HT1080 (cell line): ENCODE results near the gene TMEM150B. TPM values are rescaled to one million over a fixed set of nuclear protein-coding genes. Genes with fewer than 3 reads are reported as not detected.

Source experiments
- total RNA-seq: library from RNA; depleted of rRNA; stranded (reverse); fragments of >200 nt; shearing (Covaris generic); gene quantifications from 2 replicates; pipeline ENCODE4 v1.2.3, GENCODE V29; 2014; rRNA removed

Gene TMEM150B
- total RNA-seq, 1 experiment from 2014 or later: not detected

Other genes starting within 250 kb of the TMEM150B start
- gene EPS8L1, start 249.5 kb downstream of the TMEM150B start, total RNA-seq: 7.3 and 7.8 TPM in 2 replicates
- gene PPP1R12C, start 207.7 kb downstream of the TMEM150B start, total RNA-seq: 51.1 and 57.6 TPM in 2 replicates
- 28.7 and 33.4 TPM in 2 replicates for gene TNNT1, start 176.1 kb downstream of the TMEM150B start, total RNA-seq
- gene TNNI3, start 167.6 kb downstream of the TMEM150B start, total RNA-seq: not detected in 2 replicates
- gene DNAAF3, start 158.7 kb downstream of the TMEM150B start, total RNA-seq: 2.0 and 2.2 TPM in 2 replicates
- not detected in 2 replicates for gene SYT5, start 145.1 kb downstream of the TMEM150B start, total RNA-seq
- 0.39 TPM in 1 of 2 replicates, not detected in the other for gene PTPRH, start 115.8 kb downstream of the TMEM150B start, total RNA-seq
- 1.7 and 1.8 TPM in 2 replicates for gene TMEM86B, start 96.6 kb downstream of the TMEM150B start, total RNA-seq
- 64.6 and 82.5 TPM in 2 replicates for gene PPP6R1, start 66.3 kb downstream of the TMEM150B start, total RNA-seq
- gene HSPBP1, start 45.2 kb downstream of the TMEM150B start, total RNA-seq: 77.4 and 77.8 TPM in 2 replicates
- 1.7 and 7.6 TPM in 2 replicates for gene BRSK1, start 41.3 kb downstream of the TMEM150B start, total RNA-seq
- gene KMT5C, start 14.5 kb upstream of the TMEM150B start, total RNA-seq: 2.4 and 5.8 TPM in 2 replicates
- not detected in 2 replicates for gene COX6B2, start 29.4 kb upstream of the TMEM150B start, total RNA-seq
- not detected in 2 replicates for gene GARIN5B, start 37.9 kb upstream of the TMEM150B start, total RNA-seq
- gene IL11, start 45.1 kb upstream of the TMEM150B start, total RNA-seq: 52.7 and 56.0 TPM in 2 replicates
- gene TMEM190, start 51.5 kb upstream of the TMEM150B start, total RNA-seq: not detected in 2 replicates
- gene TMEM238, start 59.0 kb upstream of the TMEM150B start, total RNA-seq: 1.1 and 1.3 TPM in 2 replicates
- 733 and 1,703 TPM in 2 replicates for gene RPL28, start 60.6 kb upstream of the TMEM150B start, total RNA-seq
- gene UBE2S, start 82.4 kb upstream of the TMEM150B start, total RNA-seq: 646 and 1,047 TPM in 2 replicates
- not detected in 2 replicates for gene SHISA7, start 118.0 kb upstream of the TMEM150B start, total RNA-seq
- gene ISOC2, start 136.3 kb upstream of the TMEM150B start, total RNA-seq: 82.1 and 89.8 TPM in 2 replicates
- 0.10 TPM in 1 of 2 replicates, not detected in the other for gene C19orf85, start 139.4 kb upstream of the TMEM150B start, total RNA-seq
- gene ZNF628, start 151.3 kb upstream of the TMEM150B start, total RNA-seq: 2.4 and 4.6 TPM in 2 replicates
- 27.4 and 31.7 TPM in 2 replicates for gene NAT14, start 159.8 kb upstream of the TMEM150B start, total RNA-seq
- gene SSC5D, start 163.1 kb upstream of the TMEM150B start, total RNA-seq: 0.05 and 0.07 TPM in 2 replicates
- not detected in 2 replicates for gene SBK2, start 211.8 kb upstream of the TMEM150B start, total RNA-seq
- gene SBK3, start 220.2 kb upstream of the TMEM150B start, total RNA-seq: not detected in 2 replicates